GM20000 (cell line): ENCODE measurements around the gene UBAC1.
"Not testable (repeated sequence)": the region's sequence is repeated elsewhere in the genome, so short reads cannot be mapped to it uniquely, and the experiment has no call there.

Experiments used
- DNase-seq: peaks from one replicate; pipeline ENCODE4 v3.0.0; 2012; ENCODE audit warnings: low spot score
- CTCF ChIP-seq: IDR thresholded peaks from 2 replicates; pipeline ENCODE4 v1.5.1; 2012; ENCODE audit warnings: mild to moderate bottlenecking, control low read depth; ENCODE audit errors: extremely low read depth, missing control alignments

The UBAC1 gene

GRCh38 chr9:135901826-135902225, 59.3 kb downstream of the UBAC1 start:
- no peak for TF ChIP-seq CTCF
- no peak for DNase-seq

GRCh38 chr9:135901031-135901758, 60.0 kb downstream of the UBAC1 start:
- no peak for TF ChIP-seq CTCF

GRCh38 chr9:135898634-135899407, 62.4 kb downstream of the UBAC1 start:
- DNase-seq: no peak
- TF ChIP-seq CTCF: no peak

More at GRCh38 chr9:135901031-135901758, 60.0 kb downstream of the UBAC1 start:
- no peak for DNase-seq

GRCh38 chr9:135896626-135897025, 64.5 kb downstream of the UBAC1 start:
- no peak for TF ChIP-seq CTCF
- no peak for DNase-seq

- no peak for DNase-seq
- no peak for TF ChIP-seq CTCF
Measured at GRCh38 chr9:135896205-135896604, 65.0 kb downstream of the UBAC1 start.

GRCh38 chr9:135895202-135895848, 65.8 kb downstream of the UBAC1 start:
- no peak for DNase-seq
- no peak for TF ChIP-seq CTCF

GRCh38 chr9:135893104-135893503, 68.1 kb downstream of the UBAC1 start:
- TF ChIP-seq CTCF: no peak
- DNase-seq: no peak

- not testable (repeated sequence) for DNase-seq
Measured at GRCh38 chr9:135892327-135892726, 68.8 kb downstream of the UBAC1 start.
